Middle frontal gyrus (tissue), 1 donor: Measurements from ENCODE around the gene SQOR.

Experiments used
- DNase-seq: peaks from one replicate; pipeline ENCODE4 v3.0.0-alpha.2; 2015; ENCODE audit warnings: low spot score; ENCODE audit errors: extremely low spot score

Gene SQOR

DNA sequence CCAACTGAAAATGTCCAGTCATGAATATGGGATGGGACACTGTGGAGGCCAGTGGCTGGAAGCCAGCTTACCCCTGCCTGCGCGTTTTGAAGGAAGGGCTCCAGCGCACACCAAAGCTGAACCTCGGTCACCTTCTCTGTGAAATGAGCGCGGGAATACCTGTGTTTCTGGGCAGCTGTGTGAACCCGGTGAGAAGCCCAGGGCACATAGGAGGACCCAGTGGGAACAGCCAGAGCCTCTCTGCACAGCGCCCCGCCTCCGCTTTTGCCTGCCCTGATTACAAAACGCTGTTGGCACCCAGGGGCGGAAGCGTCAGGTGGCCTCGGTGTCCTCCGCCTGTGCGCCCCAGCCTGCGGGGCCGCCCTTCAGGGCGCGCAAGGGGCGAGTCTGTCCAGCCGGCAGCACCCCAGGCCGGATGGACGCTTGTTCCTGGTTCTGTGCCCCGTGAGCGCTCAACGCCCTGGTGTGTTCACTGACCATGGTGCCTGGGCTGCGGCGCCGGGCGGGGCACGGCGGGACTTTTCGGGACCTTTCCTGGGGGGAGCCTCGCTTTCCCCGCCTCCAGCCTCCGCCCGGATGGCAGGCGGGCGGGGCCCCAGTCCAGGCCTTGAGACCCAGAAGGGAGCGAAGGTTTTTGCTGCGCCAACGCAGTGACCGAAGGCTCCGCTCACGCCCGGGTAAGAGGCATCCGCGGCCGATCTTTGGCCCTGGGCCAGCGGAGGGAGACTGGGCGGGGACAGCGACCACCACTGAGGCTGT, at the start of gene SQOR:
Gene SQOR, plus strand, starts transcription at position 598 of the 759 bp plus-strand sequence. CDS start 23,895 bp downstream, outside the sequence.
- DNase-seq, result no peak

DNA sequence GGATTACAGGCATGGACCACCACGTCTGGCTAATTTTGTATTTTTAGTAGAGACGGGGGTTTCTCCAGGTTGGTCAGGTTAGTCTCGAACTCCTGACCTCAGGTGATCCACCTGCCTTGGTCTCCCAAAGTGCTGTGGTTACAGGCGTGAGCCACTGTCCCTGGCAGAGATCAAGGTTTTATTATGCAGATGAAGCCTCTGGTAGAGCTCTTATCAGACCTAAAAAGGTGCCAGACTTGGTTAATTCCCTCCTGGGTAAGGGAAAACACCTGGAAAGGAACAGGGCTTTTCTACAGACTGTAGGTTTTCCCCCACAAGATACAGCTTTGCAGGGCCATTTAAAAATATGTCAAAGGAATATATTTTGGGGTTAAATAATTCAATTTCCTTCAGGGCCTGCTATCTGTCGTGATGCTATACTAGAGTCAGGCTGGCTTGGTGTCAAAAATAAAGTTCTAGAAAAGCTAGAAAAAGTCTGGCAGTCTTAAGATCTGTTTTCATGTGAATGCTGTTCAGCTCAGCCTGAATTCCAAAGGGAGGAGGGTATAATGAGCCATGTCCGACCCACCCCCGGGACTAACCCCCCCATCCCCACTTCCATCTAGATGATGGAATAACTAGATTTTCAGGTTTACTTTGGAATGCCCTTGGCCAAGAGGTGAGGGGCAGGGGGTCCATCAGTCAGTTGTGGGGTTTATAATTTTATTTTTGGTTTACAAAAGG, 49.6 kb upstream of the SQOR start:
- DNase-seq, result no peak

DNA sequence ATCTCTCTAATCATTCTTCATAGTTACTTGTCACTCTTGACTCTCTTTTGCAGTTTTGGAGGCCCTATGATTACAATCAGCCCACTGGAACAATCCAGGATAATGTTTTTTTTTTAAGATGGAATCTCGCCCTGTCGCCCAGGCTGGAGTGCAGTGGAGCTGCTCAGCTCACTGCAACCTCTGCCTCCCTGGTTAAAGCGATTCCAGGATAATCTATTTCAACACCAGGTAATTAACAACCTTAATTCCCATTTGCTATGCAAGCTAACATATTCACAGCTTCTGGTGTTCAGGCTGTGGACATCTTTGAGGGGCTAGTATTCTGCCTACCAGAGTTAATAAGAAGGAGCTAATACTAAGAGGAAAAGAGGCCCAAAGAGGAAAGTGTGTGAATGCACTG, 48.7 kb upstream of the SQOR start:
- no peak for DNase-seq

DNA sequence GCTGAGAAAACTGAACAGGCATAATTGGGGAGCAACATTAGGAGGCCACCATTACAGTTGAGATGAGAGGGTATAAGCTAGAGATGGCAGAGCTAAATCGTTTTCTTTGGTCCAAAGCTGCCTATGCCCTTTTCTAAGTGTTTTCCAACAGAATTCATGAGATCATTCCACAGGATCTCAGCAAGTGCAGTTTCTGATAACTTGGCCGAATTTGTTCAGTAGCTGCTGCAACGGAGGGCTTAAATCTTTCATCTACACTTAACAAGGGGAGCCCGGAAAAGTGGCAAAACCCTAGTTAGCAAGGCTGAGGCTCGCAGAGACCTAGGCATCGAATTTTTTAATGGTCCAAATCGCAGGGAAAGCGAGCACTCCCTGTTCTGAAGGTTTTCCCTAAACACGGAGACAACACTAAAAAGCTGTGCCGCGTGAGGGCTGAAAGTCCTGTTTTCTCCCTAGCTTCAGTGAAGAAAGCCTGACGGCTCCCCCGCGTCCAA, 48.2 kb upstream of the SQOR start:
- DNase-seq, result no peak

DNA sequence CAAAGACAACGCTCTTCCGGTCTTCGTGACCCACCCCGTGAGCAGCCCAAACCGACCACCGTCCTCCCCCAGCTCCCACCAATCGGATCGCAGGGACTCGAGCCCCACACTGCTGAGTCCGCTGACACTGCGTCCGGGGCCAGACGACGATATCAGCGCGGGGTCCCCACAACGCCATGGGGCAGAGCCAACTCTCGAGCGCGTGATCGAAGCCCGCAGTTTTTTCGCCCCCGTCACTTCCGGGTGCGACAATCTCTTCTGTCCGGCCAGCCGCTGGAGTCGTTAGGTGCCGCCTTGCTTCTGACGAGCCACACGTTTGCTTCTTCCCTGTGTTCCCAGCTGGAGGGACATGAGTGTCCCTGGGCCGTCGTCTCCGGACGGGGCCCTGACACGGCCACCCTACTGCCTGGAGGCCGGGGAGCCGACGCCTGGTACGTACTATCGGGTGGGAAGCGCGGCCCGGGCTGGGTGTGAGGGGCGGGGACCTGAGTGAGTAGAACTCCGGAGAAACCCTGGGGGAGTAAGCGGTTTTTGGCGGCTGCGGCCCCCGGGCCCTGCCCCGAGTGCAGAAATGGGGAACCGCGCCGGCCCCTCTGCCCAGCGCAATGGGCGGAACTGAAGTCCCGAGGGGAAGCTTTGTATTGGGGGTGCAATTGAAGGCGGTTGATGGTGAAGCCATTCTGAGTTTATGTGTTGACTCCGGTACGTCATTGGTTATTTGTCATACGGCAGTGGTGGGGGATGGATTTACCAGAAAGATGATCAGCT, 47.5 kb upstream of the SQOR start, which contains the start of gene BLOC1S6:
Gene BLOC1S6, plus strand, starts transcription at position 285 of the 768 bp plus-strand sequence. Its CDS starts 65 bp downstream, at position 350.
- peak; percentile 91 for DNase-seq

DNA sequence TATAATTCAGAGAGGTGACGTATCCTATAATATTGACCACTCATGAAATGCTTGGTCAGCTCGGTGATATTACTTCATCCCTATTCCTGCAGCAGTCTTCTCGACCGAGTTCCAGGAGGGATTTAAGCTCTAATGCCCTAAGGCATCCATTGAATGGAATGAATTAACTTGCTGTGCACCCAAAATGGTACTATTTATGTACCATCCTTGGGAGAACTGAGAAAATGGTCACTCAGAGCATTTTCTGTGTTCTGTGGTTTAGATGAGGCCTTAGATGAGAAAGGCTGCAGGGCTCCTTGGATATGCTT, 47.0 kb upstream of the SQOR start:
- no peak for DNase-seq

DNA sequence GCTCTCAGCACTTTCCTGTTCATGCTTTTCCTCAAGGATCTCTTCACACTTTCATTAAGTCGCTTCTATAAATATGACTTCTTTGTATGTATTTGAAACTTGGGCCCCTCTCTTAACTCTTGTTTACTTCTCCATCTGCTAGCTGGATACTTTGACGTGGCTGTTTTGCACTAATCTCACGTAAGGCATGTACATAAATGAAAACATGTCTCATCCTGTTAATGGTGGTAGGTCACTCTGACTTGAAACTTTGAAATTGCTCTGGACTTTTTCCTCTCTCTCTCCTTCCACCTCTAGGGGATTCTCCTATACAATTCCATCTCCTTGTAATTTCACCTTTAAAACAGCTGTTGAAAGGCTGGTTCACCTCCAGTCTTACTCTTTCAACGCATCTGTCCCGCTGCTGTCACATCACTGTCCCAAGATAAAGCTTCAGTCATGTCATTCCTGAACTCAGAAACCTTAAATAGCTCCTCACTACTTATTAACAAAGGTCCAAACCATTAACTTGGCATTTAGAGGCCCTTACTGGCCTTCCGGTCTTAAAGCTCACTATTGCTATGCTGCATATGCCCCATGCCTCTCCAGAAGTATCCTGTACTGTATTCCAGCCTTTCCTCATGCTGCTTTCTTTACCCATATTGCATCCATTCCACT, 46.5 kb upstream of the SQOR start:
- DNase-seq, result no peak

DNA sequence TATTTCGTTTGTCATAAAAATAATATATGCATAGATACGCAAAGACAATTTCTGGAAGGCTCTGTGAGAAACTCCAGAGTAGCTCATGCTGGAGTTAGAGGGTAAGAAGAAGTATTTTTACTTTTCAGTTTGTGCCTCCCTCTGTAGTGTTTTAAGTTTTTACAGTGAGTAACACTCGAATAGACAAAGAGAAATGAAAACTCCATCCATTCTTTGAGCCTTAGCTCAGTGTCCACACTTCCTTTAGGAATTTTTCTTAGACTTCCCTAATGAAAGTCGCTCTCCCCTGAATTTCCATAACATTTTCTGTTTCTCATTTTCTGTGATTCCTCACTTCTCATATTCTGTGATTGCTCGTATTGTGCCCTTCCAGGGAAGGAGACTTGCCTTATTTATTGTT, 45.6 kb upstream of the SQOR start:
- DNase-seq, result no peak

DNA sequence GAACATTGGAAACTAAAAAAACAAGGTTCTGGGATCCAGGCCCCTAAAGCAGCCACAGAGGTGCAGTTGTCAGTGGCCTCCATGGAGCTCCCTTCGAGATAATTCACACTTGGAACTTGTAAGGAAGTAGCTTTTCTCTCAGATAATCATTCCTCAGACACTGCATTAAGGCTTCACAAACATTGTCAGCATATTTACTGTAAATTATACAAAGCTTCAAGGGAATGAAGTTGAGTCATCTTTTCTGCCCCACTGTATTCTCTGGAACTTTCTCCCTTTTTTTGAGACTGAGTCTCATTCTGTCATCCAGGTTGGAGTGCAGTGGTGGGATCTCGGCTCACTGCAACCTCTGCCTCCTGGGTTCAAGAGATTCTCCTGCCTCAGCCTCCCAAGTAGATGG, 40.5 kb upstream of the SQOR start:
- DNase-seq, result no peak

DNA sequence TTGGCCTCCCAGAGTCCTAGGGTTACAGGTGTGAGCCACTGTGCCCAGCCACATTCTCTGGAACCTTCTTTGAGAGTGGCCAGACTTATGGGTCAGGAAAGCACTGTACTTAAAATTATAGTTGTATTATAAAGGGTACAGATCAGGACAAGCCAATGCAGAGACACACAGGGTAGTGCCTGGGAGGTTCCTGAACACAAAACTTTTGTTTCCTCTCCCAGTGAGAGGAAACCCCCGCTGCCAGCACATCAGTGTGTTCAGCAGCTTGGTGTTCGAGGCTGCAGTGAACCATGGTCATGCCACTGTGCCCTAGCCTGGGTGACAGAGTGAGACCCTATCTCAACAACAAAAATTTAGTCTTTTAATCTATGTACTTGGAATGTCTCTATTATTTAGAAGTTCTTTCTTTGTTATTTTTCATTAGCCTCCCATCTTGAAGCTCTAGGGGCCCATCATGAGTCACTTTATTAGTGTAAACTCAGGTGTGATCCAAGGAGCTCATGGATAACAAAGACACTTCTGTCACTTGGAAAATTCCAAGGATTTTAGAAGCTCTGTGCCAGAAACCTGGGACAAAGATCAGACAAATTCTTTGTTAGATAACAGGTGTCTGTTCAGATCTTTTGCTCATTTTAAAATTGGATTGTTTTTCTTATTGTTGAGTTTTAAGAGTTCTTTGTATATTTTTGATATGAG, 39.8 kb upstream of the SQOR start:
- no peak for DNase-seq

DNA sequence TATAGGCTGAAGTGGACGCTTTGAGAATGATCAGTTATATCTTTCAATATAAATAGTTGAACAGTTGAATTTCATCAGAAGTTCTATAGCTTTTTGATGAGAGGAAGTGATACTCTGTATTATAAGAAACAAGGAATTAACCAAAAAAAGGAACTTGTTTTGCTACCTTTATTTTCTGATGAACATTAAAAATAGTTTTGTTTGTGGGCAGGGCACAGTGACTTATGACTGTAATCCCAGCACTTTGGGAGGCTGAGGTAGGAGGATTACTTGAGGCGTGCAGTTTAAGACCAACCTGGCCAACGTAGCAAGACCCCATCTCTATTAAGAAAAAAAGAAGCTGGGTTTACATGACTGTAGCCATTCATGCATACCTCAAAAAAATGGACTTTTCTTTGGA, 30.9 kb upstream of the SQOR start:
- no peak for DNase-seq

DNA sequence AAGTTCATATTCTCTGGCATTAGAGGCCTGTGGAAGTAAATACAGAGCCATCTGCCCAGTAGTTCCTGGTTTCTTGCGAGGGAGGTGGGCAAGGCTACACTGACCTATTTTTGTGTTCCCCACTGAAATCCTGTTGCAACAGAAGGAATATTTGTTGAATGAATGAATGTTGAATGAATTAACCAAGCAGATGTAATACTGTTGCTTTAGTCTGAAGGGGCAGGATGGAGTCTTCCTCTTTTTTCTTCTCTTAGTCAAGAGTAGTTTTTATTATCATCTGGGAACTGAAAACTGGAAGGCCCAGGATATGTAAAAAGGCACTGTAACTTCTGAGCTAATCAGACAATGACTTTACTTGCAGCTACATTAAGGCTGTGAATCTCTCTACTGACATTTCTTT, 30.5 kb upstream of the SQOR start:
- DNase-seq, result no peak

DNA sequence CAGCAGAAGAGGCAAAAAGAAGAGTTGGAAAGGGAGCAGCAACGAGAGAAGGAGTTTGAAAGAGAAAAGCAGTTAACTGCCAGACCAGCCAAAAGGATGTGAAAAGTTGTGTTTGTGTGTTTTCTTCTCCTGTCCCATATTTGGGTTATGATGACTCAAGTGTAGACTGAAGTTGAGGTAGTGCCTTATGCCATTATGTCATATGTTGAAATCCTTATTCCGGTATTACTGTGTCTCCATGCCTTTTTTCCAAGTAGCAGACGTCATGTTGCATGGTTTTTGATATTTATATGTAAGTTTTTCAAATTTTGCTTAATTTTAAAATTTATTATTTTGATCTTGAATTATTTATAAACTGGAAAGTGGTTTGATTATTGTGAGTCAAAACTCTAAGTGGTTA, 28.4 kb upstream of the SQOR start:
- no peak for DNase-seq

DNA sequence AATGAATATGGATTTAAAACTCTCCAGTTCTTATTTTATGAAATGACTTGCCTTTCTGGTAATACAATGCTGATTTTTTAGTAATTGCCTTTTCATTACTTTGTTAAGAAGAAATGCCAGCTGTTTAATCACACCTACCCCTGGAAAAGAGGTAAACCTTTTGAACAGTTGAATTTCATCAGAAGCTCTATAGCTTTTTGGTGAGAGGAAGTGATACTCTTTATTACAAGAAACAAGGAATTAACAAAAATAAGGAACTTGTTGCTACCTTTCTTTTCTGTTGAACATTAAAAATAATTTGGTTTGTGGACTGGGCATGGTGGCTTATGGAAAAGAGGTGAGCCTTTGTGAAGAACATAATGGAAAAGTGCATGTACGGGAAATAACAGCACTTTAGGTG, 28.0 kb upstream of the SQOR start:
- no peak for DNase-seq

DNA sequence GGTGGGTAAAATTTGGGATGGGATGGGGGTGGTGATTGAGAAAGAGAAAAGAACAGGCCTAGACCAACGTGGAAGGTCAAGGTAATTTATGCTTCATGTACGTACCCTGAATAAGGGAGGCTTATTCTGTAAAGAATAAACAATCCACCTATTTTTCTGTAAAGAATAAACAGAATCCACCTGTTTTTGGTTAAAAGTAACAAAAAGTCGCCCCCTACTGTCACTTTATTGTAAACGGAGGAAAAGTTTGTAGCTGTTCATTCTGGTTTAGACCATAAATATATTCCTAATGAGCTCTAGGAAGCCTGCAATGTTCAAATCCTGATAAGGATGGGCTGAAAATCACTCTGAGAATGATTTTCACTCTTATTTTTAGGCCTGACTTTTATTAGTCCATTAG, 23.5 kb upstream of the SQOR start:
- DNase-seq, result no peak

DNA sequence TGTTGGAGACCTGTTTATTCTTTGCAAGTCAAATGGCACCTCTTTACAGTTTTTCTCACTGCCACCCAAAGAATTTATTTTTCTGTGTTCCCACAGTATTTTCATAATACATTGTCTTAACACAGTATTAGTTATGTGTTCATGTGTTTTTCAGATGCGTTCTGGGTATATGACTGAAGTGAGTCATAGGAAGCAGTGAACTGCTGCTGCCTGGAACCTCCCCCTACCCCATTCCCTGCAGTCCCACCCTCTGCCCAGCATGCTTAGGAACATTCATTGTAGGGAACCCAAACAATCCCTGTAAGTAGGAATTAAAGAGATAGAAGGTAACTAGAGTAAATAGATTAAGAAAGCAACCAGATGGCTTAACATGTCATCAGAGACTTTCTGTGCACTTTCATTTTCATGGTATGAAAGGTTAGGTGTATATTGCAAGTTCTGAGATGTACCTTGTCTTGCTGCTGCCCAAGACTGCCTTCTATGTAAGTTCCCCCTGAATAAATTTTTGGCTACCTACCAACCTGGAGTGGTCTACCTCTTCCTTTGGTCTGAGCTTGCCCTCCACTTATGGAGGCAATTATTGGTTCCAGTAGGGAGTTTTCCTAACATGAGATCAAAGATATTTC, 21.9 kb upstream of the SQOR start:
- no peak for DNase-seq

DNA sequence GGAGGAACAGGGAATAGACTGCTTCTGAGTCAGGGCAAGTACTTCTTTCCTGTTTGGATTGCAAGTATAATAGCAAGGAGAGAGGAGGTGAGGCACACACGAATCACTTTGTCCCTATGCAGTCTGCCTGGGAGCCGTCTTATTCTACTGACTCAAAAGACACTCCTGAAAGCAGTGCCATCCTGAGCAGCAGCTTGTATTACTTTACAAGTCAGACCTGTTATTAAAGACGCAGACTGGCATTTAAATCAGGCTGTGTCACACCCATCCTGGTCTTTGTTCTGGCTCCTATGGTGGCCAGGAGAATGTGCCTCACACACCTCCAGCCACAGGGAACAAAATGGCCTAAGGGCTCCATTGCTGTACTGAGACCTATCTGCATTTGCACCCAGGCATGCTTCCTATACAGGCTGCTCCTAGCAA, 17.9 kb upstream of the SQOR start:
- no peak for DNase-seq

DNA sequence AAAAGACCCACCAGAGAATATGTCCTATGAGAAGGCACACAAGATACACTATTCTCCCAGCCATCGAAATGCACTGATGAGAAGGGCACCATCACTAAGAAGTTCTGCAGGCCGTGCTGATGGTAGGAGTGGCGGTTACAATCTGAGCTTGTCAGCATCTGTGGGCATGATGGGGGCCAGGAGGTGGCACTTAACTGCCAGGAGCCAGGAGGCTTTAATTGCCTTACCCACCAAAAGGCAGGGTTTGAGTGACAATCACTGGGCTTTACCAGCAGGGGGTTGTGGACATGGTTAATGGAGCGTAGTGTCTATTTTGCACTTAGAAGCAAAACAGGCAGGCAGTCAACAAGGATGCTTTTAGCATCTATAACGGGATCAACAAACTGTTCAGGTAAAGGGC, 16.0 kb upstream of the SQOR start:
- no peak for DNase-seq

DNA sequence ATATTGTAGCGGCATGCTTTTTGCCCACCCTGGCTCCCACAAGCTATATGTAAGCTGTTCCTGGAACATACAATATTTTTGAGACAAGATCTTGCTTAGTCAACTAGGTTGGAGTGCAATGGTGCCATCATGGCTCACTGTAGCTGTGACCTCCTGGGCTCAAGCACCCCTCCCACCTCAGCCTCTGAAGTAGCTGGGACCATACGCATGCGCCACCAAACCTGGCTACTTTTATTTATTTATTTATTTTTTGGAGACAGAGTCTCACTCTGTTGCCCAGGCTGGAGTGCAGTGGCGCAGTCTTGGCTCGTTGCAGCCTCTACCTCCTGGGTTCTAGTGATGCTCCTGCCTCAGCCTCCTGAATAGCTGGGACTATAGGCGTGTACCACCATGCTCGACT, 6.7 kb upstream of the SQOR start:
- no peak for DNase-seq

DNA sequence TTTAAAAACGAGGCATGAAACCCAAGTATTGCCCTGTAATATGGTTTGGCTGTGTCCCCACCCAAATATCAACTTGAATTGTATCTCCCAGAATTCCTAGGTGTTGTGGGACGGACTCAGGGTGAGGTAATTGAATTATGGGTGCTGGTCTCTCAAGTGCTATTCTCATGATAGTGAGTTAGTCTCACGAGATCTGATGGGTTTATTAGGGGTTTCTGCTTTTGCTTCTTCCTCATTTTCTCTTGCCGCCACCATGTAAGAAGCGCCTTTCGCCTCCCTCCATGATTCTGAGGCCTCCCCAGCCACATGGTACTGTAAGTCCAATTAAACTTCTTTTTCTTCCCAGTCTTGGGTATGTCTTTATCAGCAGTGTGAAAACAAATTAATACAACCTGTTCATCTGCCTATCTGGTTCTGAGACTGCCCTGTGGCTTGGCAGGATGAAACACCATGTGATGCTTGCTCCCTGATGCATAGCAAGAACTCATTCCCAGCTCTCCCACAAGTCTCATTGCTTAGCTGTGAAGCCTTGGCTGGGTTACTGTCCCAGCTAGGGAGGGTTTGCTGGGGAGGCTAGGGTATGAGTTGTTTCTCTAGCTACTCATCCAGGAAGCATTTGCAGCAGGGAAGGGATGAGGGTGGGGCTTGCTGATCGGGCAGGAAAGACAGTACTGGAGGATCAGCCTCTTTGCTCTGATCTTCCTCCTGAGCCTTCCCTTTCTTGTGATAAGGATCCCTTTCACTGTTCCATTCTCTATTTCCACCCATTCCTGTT, 3.7 kb upstream of the SQOR start:
- no peak for DNase-seq
